Measurements from ENCODE around the gene TEKTIP1.

TEKTIP1 gene

DNA sequence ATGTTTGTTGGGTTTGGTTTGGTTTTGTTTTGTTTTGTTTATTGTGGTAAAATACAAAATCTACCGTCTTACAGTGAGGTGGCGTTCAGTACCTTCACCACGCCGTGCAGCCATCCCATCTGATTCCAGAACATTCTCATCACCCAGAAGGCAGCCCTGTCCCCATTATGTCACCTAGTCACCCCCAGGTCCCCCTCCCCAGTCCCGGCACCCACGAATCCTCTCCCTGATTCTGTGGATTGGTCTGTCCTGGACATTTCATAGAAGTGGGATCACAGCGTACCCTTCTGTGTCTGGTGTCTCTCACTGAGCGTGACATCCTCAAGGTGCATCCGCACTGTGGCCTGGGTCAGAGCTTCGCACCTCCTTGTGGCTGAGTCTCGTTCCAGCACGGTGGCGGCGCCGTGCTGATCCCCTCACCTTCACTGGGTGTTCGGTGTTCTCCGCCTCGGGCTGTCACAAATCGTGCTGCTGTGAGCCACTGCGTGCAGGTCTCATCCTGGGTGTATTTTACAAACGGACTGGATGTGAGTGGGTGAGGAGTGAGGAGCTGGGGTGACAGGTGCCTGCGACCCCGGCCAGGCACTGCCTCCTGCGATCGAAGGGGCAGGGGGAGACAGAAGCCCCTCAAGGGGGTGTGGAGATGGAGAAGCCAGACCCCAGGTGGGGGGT lies 580 bp upstream of the TEKTIP1 start:
- DNase-seq: no peak

DNA sequence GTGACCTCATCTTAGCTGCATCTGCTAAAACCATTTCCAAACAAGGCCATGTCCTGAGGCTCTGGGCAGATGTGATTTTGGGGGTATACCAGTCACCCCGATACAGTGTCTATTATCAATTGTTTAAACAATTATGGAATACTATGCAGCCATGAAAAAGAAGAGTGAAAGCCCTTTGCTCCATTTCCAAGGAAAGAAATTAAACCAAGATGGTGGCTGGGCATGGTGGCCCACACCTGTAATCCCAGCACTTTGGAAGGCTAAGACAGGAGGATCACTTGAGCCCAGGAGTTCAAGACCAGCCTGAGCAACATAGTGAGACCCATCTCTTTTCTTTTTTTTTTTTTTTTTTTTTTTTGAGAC lies 763 bp downstream of the TEKTIP1 start:
- no peak for DNase-seq

DNA sequence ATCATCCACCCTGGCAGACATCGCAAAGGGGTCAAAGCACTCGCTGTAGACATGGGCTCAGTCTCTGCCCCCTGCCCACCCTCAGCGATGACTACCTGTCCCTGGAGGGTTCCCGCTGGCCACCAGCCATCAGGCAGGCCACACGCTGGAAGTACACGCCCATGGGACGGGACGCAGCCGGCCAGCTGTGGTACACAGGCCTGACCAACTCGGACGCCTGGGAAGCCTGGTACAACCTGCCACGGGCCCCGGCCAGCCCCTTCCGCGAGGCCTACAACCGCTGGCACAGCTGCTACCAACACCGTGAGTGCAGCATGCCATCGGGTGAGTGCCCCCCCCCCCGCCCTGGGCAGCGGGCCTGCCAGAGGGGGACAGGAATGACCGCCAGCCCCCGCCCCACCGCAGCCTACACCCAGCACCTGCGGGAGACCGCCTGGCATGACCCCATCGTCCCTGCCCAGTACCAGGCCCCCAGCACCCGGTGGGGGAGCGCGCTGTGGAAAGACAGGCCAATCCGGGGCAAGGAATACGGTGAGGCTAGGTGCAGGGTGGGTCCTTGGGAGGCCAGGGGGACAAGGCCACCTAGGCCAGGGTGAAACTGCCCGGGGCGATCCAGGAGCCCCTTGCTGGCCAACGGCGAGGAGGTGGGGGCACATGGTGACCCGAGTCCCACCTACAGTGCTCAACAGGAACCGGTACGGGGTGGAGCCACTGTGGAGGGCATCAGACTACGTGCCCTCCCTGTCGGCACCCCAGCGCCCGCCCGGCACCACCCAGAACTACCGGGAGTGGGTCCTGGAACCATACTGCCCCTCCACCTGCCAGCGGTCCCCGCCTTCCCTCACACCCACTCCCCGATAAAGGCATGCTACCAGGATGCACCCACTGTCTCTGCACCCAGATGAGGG lies 4.4 kb downstream of the TEKTIP1 start:
- no peak for DNase-seq

DNA sequence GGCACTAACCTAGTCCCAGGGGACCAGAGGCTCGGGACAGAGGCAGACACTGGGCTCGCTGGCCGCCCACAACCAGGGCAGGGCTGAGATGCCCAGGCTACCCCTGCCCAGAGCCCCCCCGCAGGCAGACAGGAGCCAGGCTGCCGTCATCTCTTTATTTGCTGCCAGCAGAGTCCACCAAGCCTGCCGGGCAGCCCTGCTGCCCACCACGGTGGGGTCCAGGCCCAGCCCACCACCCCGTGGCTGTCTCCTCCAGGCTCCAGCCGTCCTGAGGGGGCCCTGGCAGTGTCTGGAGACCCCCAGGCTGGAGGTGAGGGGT lies 5.0 kb downstream of the TEKTIP1 start:
- DNase-seq: no peak

DNA sequence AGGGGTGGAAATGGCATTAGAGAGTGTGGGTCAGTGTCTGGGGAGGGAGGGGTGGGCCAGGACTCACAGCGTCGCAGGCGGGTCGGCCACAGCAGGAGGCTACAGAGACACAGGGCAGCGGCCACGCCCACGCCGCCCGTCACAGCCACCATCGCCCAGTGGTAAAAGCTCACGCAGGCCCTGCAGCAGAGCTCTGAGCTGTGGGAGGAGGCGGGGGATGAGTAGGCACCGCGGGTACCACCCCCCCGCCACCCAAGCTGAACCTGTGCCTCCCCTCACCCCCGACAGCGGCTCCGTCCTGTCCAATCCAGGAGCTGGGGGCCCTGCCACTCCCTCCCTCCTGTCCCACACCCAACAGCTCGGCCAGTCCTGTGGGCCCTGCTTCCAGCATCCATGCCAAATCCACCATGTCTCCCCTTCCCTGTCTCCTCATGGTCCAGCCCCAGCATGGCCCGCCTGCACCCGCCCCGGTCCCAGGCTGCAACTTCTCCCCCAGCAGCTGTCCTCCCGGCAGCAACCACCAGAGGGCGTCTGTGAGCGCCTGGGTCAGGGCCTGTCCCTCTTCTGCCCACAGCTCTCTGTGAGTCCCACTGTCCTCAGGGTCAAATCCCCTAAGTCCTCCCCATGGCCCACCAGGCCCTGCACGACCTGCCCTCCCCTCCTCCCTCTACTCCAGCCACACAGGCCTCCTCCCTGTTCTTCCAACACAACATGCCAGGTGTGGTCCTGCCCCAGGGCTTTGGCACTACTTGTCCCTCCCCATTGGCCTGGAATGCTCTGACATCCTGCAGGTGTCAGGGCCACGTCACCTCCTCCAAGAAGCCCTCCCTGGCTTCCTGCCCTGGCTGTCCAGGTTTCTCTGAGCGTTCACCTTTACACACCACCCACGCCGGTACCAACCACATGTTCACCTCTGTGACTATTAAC lies 6.0 kb downstream of the TEKTIP1 start:
- peak; percentile 42 to 65 (median 43) for DNase-seq

DNA sequence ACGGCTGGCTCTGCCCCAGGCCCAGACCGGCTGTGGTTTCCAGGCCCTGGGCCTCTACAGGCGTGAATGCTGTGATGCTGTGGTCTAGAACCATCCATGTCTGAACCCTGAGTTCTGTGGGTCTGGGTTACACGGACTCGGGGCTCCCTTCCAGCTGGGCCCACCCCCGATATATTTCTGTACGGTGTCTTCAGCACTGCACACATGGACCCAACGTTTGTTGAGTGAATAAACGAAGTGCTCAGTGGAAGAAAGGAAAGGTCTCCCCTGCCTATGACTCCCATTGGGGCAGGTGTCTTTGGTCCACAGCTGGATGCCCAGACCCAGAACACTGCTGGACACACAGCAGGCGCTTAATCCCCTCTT lies 6.7 kb downstream of the TEKTIP1 start:
- DNase-seq: no peak

DNA sequence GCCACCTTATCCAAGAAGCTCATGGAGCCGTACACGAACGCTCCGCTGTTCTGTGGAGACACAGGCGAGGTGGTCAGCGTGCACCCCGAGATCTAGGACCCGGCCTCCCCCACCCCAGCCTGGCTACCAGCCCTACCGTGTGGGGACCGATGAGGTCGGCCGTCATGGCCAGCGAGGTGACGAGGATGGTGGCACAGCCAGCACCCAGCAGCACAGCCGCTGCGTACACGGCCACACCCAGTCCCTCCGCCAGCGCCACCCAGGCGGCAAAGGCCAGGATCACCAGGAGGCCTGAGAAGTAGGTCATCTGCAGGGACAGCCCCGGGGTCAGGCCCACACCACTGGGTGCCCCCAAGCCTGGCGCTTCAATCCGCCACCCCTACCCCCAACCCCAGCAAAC lies 7.1 kb downstream of the TEKTIP1 start:
- no peak for DNase-seq

DNA sequence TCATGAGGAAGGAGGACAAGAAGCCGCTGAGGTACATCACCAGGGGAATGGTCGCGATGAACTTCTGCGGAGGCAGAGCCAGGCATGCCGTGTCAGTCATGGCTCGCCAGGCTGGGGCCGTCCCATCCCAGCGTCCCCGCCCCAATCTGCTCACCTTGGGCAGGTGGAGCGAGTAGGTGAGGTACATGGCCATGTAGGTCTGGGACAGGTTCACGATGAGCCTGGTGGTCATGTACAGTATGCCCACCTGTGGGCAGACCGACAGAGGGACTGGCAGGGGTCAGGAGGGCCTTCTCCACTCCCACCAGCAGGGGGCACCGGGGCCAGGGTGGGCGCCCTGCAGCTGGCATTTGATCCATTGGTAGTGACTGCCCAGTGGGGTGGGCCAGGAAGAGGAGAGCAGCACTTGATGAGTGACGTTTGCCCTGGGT lies 8.3 kb downstream of the TEKTIP1 start:
- DNase-seq: no peak

DNA sequence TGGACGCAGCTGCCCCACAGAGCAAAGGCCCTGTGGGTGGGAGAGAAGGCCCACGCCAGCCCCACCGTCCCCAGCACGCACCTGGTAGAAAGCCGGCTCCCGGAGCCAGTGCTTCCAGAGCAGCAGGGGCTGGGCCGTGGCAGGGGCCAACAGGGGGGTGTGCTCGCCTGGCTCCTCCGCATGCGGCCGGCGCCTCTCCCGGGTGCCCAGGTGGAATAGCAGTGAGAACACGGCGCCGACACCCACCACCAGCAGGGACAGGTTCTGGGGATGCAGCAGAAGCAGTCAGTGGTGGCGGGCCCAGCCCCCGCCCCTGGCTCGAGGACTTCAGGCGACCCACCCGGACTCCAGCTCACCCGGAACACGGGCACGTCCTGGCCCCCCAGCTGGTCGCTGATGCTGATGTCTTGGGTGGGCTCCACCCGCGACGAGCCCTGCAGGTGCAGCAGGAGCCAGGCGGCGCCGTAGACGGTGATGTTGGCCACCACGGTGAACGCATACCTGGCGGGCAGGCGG lies 8.9 kb downstream of the TEKTIP1 start:
- DNase-seq: no peak

DNA sequence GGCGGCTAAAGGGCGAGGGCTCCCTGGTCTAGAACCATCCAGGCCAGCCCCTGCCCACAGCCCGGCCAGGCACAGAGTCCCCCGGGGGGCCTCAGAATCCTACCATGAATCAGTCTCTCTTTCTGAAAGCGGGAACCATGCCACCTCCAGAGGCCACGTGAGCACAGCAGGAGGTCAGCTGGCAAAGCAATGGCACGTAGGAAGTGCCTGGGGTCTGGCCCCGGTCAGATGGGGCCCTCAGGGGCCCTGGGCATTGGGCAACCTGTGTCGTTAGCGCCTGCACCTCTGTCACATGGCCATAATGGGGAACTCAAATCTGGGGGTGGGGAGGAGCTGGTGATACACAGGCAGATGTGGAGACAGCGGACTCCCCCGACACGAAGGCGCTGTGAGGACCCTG lies 9.6 kb downstream of the TEKTIP1 start:
- no peak for DNase-seq

DNA sequence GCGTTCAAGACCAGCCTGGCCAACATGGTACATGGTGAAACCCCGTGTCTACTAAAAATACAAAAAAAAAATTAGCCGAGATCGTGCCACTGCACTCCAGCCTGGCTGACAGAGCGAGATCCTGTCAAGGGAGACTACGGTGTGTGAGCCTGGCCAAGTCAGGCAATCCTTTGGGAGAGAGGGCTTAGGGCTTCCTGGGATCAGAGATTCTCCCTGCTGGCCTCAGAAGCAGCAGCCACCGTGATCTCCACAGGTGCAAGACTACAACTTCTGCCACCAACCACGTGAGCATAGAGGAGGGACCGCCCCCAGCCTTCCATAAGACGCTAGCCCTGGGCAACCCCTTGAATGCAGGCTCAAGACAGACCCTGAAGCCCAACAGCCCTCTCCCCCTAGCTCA lies 10.8 kb downstream of the TEKTIP1 start:
- no peak for DNase-seq

DNA sequence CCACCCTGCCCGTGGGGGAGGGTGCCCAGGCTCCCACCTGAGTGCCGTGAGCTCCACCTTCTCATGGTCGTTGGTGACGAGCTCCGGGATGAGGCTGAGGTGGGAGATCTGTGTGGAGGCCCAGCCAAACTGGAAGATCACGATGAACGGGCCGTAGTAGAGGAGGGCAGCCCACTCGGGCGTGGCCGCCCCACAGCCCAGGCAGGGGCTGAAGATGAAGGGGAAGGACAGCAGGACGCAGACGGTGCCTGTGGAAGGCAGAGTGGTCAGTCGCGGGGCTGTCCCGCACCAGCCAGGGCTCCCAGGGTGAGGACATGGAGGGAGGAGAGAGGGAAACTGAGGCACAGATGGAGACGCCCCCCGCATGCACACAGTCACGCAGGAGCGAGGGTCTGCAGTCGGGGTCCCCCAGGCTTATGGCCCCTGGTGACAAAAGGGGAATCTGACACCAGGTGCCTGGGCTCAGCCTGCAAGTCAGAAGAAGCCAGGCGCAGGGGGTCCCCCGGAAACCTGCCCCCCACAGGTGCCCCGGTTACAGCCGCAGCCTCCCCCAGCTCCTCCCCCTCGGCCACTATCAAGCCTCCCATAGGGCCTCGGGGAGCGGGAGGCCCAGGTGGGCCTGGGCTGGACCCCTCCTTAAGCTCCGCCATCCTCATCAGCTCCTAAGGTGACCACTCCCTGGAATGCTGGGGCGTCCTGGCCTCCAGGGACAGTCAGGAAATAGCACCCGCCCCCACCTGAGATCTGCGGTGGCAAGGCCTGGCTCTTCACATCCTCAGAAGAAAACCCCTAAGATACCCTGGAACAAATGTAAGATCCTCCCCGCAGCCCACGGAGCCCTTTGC lies 12.2 kb downstream of the TEKTIP1 start:
- DNase-seq: no peak

DNA sequence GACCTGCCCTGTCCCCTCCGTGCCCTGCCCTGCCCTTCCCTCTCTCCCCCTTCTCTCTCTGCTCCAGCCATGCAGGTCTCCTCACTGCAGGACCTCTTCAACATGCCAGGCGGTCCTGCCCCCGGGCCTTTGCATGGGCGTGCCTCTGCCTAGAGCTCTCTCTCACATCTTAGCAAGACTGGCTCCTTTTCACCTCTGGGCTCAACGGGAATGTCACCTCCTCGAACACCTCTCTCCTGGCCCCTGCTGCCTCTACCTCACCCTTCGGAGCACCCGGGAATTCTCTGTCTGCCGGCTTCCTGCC lies 12.8 kb downstream of the TEKTIP1 start:
- DNase-seq: no peak

DNA sequence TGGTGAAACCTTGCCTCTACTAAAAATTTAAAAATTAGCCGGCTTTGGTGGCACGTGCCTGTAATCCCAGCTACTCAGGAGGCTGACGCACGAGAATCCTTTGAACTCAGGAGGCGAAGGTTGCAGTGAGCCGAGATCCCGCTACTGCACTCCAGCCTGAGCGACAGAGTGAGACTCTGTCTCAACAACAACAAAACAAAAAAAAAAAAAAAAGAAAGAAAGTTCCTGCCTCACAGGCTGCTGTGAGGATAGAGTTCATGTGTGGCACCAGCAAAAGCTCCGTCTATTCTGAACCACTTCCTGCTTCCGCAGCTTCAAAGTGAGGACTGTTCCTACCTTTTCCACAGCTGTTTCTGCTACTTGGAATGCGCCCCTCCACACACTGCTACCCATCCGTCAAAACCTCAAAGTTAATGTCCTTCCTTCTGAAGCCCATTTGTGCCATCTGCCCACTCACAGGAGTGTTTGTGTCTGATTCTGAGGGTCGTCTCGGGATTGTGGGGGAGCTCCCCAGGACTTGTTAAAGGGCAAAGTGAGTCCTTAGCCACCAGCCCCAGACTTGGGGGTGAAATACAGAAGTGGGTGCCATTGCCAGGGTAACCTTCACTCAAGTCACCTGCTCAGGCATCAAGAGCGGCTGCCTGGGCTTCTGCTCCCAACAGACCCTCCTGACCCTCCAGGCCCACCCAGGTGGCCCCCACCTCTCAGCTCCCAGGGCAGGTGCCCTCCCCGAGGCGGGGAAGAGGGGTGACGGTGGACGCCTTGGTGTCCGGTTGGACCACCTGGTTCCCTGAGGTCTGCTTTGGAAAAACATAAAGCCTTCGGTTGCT lies 15.5 kb downstream of the TEKTIP1 start:
- DNase-seq: no peak

DNA sequence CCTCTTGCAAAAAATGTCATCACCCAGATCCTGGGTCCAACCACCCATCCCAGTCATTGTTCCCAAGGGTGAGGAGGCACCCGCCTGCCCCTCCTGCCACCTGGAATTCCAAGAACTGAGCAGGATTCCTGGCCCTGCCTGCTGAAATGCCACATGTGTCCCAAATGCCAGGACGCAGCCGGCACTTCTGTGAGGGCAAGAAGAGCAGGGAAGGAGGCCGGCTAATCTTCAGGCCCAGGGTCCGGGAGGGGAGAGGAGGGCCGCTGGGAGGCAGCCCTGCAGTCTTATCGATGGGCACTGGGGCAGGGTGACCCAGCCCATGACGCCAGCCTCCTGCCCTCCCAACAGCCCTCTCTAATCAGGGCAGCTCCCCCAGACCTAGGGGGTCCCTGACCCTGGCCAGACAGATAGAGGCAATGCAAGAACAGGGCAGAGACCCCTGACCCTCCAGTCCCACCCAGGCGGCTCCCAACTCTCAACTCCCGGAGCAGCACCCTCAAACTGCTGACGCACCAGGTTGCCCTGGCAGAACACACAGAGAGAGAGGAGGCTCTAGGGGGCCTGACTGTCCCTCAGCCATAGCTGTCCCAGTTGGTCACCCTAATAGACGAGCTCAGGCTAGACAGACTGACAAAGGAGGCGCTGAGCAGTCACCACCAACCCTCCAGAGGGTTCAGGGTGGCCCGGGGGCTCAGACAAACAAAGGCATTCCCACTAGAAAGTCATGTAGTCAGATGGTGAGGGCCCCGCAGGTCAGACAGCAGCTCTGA lies 16.9 kb downstream of the TEKTIP1 start:
- no peak for DNase-seq

DNA sequence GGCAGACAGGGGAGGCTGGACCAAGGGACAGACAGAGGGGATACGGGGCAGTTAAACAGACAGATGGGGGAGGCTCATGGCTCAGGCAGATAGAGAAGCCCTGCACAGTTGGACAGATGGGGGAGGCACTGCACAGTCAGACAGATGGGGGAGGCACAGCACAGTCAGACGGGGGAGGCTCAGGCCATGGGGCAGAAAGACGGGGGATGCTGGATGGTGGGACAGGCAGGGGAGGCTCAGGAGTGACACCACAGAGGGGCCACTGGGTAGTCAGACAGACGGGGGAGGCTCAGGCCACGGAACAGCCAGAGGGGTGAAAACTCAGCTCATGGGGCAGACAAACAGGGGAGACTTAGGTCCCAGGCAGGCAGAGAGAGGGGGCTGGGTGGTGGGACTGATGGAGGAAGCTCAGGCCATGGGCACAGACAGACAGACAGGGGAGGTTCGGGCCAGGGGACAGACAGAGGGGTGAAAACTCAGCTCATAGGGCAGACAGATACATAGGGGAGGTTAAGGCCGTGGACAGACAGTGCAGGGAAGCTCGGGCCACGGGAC lies 17.5 kb downstream of the TEKTIP1 start:
- DNase-seq: no peak

DNA sequence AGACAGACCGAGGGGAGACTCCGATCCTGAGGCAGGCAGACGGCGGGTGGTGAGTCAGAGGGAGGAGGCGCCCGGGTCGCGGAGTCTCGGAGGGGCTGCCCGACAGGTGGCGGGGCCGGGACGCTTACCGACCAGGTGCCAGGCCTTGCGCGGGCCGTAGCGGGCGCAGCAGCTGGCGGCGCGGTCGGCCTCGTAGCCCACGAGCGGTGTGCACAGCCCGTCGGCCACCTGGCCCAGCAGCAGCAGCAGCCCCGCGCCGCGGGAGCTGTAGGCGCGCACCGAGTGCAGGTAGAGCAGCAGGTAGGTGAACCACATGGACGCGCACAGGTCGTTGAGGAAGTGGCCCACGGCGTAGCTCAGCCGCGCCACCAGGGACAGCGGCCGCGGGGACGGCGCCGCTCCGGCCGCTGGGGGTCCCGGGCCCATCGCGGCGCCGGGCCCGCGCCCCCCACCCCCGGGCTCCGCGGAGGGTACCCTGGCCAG lies 18.0 kb downstream of the TEKTIP1 start:
- DNase-seq: peak; percentile 31 to 73 (median 66)

DNA sequence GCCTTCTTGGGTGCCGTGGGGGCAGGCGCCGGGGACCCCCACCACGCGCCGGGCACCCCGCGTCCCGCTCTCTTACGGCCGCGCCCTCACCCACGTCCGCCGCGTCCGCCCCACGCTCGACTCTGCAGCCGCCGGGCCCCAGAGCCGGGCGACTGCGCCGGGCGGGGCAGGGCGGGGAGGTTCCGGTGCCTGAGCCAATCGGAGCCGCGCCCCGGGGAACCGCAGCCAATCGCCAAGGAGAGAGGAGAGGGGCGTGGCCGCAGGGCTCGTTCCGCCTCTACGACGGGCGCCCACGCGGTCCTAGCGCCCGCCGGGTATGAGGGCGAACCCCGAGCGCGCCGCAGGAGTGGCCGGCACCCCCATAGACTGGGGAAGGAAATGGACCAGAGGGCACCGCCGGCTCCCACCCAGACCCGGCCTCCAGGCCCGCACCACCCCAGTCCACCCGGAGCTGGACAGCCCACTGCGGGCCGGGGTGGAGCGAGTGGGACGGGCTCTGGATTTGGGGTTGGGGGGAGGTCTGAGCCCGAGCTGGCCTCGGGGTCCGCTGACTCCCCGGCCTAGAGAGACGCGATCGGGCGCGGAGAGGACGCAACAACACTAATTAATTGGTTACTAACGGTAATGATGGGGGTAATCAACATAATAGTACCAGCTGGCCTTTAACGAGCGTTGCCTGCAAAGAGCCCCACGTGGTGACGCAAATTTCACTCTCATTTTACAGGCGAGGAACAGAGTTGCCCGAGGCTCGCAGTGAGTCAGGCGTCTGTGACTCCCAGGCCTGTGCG lies 18.7 kb downstream of the TEKTIP1 start, which contains the start of gene MFSD12:
TSS of gene MFSD12 (minus strand) at position 126 of the 788 bp plus-strand sequence. CDS start 183 bp downstream, outside the sequence.
- DNase-seq: peak; percentile 97 to 98 (median 97)
